Left lung (tissue), 10 donors: ENCODE measurements around the gene OCA2. TPM values are rescaled to one million over a fixed set of nuclear protein-coding genes. Genes with fewer than 3 reads are reported as not detected.
A peak's percentile ranks its signal among the peaks of the same experiment; 100 is the strongest.

Experiments used
- ATAC-seq: fragments of 200-7000 bp; cut with Tn5 transposase; one replicate; pipeline ENCODE4 v1.9.1; 2020; ENCODE audit warnings: moderate library complexity
- DNase-seq, 4 donors: peaks; one replicate each; pipeline ENCODE4 v3.0.0-alpha.2; 2013 to 2020
- H3K27ac ChIP-seq, 2 donors: fragments of 200-600 bp; sonication (generic) in 1 of 2; one replicate each; pipeline versions ENCODE4 v1.5.0 to v1.8.0; 2020 to 2021
- H3K27me3 ChIP-seq, 2 donors: fragments of 200-600 bp; sonication (generic) in 1 of 2; one replicate each; pipeline versions ENCODE4 v1.5.0 to v1.8.0; 2020 to 2021
- H3K36me3 ChIP-seq, 2 donors: fragments of 200-600 bp; sonication (generic) in 1 of 2; one replicate each; pipeline versions ENCODE4 v1.5.0 to v1.8.0; 2020 to 2021
- H3K4me1 ChIP-seq, 2 donors: fragments of 200-600 bp; one replicate each; pipeline ENCODE4 v1.8.0; 2021
- H3K4me3 ChIP-seq, 2 donors: fragments of 200-600 bp; sonication (generic) in 1 of 2; one replicate each; pipeline versions ENCODE4 v1.5.0 to v1.8.0; 2020 to 2021; ENCODE audit warnings: mild to moderate bottlenecking in 1 of 2
- H3K9me3 ChIP-seq, 2 donors: fragments of 200-600 bp; sonication (generic) in 1 of 2; one replicate each; pipeline versions ENCODE4 v1.5.0 to v1.8.0; 2020 to 2021
- intact Hi-C, 2 donors: fragments of 100-400 bp; cut with DNase I; formaldehyde crosslinking; loops; one replicate each; pipeline versions ENCODE4 v1.11.2 to v1.14.2; 2022
- polyA plus RNA-seq, 6 donors: library from polyadenylated mRNA; unstranded; fragments of 120-200 nt; gene quantifications; one replicate each; pipeline ENCODE4 v1.2.1, GENCODE V29; 2013; ENCODE audit not compliant: insufficient read length in 6 of 6
- total RNA-seq, 2 donors: library from RNA; stranded (reverse); fragmentation: NEBNext Ultra II Directional; extraction: Animal tissue kit (Norgen Biotek cat#: 25700); gene quantifications; one replicate each; pipeline ENCODE4 v1.2.1, GENCODE V29; 2021
- TF ChIP-seq, protein P1 (sequence below), 2 donors: fragments of 200-600 bp; sonication (generic) in 1 of 2; IDR thresholded peaks; one replicate each; pipeline versions ENCODE4 v1.5.0 to v1.8.0; 2021; ENCODE audit warnings: antibody characterized with exemption in 2 of 2
- donor health status: DM: no; HTN: yes; CAD: no.
- donor health status: DM: no; HTN: no; CAD: no.

OCA2 gene
- total and polyA plus RNA-seq, 8 donors: 0.81 to 21.7 (median 13.2) TPM

DNA sequence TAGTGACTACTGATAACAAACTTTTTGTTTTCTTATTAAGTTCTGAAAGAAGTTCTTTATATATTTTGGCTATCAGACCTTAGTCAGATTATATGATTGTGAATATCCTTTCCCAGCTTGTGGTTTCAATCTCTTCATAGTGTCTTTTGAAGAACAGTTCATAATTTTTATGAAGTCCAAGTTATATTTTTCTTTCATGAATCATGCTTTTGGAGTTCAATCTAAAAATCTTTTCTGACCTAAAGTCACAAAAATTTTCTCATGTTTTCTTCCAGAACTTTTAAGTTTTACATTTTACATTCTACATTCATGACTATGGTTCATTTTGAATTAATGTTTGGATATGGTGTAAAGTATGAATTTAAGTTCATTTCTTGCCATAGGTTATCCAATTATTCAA is 34.2 kb upstream of the OCA2 start:
- TF ChIP-seq, protein P1, sequence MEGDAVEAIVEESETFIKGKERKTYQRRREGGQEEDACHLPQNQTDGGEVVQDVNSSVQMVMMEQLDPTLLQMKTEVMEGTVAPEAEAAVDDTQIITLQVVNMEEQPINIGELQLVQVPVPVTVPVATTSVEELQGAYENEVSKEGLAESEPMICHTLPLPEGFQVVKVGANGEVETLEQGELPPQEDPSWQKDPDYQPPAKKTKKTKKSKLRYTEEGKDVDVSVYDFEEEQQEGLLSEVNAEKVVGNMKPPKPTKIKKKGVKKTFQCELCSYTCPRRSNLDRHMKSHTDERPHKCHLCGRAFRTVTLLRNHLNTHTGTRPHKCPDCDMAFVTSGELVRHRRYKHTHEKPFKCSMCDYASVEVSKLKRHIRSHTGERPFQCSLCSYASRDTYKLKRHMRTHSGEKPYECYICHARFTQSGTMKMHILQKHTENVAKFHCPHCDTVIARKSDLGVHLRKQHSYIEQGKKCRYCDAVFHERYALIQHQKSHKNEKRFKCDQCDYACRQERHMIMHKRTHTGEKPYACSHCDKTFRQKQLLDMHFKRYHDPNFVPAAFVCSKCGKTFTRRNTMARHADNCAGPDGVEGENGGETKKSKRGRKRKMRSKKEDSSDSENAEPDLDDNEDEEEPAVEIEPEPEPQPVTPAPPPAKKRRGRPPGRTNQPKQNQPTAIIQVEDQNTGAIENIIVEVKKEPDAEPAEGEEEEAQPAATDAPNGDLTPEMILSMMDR (IDR thresholded peaks at IDR 0.05): no peak
- ATAC-seq: no peak

DNA sequence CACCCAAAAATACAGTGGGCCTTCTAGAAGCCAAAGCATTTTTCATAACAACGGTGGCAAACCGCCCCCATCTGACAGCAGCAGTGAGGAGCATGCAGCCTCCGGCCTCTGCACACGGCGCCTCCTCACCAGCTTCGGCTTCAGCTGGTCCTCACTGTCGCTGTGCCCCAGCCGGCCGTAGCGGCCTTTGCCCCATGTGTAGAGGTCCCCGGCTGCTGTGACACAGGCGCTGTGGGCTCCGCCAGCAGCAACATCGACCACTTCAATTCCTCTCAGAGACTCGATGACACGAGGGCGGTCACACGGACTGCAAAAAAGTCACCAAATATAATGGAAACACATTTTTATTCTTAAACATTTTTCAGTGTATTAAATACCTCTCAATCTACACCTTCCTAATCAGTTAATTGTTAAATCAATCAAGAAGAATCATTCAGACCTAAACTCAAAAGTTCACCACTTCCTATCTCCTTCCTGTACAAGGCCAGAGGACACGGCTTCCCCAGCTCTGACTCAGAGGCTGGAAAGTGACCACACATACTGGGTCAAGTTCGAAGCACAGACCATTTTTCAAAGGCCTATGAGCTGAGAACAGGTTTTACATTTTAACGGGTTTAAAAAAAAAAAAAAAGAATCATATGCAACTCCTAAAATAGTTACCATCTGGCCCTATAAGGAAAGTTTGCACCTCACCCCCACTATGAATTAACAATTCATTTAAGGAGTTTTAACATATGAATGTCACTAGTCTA is 33.6 kb upstream of the OCA2 start:
- TF ChIP-seq, protein P1 (IDR thresholded peaks at IDR 0.05): no peak
- peak overlapping the region in 1 of 2 donors; percentile 45 for H3K27ac ChIP-seq
- DNase-seq (peak in 1 of 4 donors; percentile 75), ATAC-seq (peak; percentile 20)
- H3K4me3 ChIP-seq: no peak overlapping the region
- no peaks in the 10 kb centered on the region for H3K27me3 ChIP-seq
- intact Hi-C loops: no loop called here
- H3K9me3 ChIP-seq: no peaks in the 10 kb centered on the region
- peaks cover 0 to 51% of the 10 kb centered on the region in 2 donors for H3K36me3 ChIP-seq
- H3K4me1 ChIP-seq: peaks cover 0 to 6% of the 10 kb centered on the region in 2 donors

More for the DNA sequence above, 34.2 kb upstream of the OCA2 start:
- DNase-seq: no peak
- no peak overlapping the region for H3K4me3 ChIP-seq
- no peaks in the 10 kb centered on the region for H3K27me3 ChIP-seq
- H3K9me3 ChIP-seq: no peaks in the 10 kb centered on the region
- peaks cover 0 to 49% of the 10 kb centered on the region in 2 donors for H3K36me3 ChIP-seq
- peak overlapping the region in 1 of 2 donors; percentile 45 for H3K27ac ChIP-seq
- H3K4me1 ChIP-seq: peaks cover 0 to 6% of the 10 kb centered on the region in 2 donors
- intact Hi-C loops: no loop called here

DNA sequence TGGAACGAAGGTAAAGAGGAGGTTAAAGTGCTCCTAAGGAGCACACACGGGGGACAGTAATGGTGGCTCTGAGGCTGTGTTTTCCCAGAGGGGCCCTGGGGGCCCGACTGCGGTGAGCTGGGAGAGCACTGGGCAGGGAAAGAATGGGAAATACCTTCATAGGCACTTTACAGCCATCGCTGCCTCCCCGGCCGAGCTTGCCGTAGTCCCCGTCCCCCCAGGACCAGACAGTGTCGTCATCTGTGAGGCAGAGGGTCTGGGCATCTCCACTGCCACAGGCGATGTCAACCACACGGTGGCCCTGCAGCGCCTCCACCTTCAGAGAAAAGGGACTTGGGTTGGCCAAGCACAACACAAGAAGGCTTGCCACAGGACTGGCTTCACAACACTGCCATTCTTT is 32.8 kb upstream of the OCA2 start:
- Histone ChIP-seq H3K27me3 (no peaks in the 10 kb centered on the region), H3K4me1 (peaks cover 0 to 6% of the 10 kb centered on the region in 2 donors), H3K9me3 (no peaks in the 10 kb centered on the region), H3K36me3 (peaks cover 0 to 59% of the 10 kb centered on the region in 2 donors), H3K27ac (no peak overlapping the region), H3K4me3 (no peak overlapping the region)
- no peak for ATAC-seq
- DNase-seq: peak in 1 of 4 donors; percentile 48
- TF ChIP-seq, protein P1 (IDR thresholded peaks at IDR 0.05): no peak
- intact Hi-C loops: no loop called here

DNA sequence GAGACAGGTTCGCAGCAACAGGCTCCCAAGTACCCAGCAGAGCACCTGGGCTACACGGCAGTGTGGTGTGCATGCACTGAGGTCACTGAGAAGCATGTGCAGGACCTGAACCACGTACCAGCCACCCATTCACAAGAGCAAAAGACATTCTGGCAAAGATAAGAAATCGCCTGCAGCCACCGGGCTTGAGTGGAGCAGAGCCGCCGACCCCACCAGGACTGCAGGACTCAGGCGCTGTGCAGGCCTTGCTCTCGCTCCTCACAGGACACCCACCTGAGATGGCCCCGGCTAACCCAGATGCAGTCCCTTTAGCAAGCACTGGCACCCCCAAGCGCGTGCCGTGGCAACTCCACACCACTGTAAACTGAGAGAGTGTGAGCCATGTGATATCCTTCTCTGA is 32.3 kb upstream of the OCA2 start:
- TF ChIP-seq, protein P1 (IDR thresholded peaks at IDR 0.05): no peak
- no peak overlapping the region for H3K27ac ChIP-seq
- no peaks in the 10 kb centered on the region for H3K9me3 ChIP-seq
- H3K4me3 ChIP-seq: no peak overlapping the region
- H3K4me1 ChIP-seq: peaks cover 0 to 6% of the 10 kb centered on the region in 2 donors
- ATAC-seq (no peak), DNase-seq (peak in 1 of 4 donors; percentile 65)
- peaks cover 0 to 61% of the 10 kb centered on the region in 2 donors for H3K36me3 ChIP-seq
- intact Hi-C loops: no loop called here
- no peaks in the 10 kb centered on the region for H3K27me3 ChIP-seq

DNA sequence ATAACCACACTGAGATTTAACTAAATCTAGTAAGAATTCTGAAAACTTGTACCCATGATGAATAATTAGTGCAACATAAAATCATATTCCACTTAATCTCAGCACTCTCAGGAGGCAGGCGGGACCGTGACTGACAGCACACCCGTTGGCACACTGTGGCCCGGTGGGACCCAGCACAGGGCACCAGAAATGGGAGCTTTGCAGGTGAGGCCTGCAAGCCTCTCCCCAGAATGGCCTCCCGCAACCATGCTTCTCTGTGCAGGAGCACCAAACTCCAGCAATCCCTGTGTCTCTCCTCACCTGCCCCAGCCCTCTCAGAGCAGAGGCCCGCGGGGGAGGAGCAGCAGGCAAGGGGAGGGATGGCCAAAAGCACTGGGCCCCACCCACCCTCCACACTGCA is 31.5 kb upstream of the OCA2 start:
- no peaks in the 10 kb centered on the region for H3K27me3 ChIP-seq
- intact Hi-C loops: no loop called here
- no peak overlapping the region for H3K4me3 ChIP-seq
- H3K27ac ChIP-seq: no peak overlapping the region
- H3K9me3 ChIP-seq: no peaks in the 10 kb centered on the region
- ATAC-seq (no peak), DNase-seq (peak in 1 of 4 donors; percentile 41)
- TF ChIP-seq, protein P1 (IDR thresholded peaks at IDR 0.05): no peak
- peaks cover 0 to 61% of the 10 kb centered on the region in 2 donors for H3K36me3 ChIP-seq
- H3K4me1 ChIP-seq: peaks cover 0 to 6% of the 10 kb centered on the region in 2 donors
